HFFc6 (cell line): Measurements from ENCODE around the gene C10orf143. TPM values are rescaled to one million over a fixed set of nuclear protein-coding genes. Genes with fewer than 3 reads are reported as not detected.

Experiments used
- DNase-seq: peaks from one replicate; pipeline ENCODE4 v3.0.0-alpha.2; 2018
- H3K27ac Mint-ChIP-seq: 2 replicates; pipeline ENCODE4 v1.8.0; 2020; ENCODE audit warnings: mild to moderate bottlenecking, mixed read lengths
- H3K27me3 Mint-ChIP-seq: 2 replicates; pipeline ENCODE4 v1.8.0; 2021; ENCODE audit warnings: mild to moderate bottlenecking, moderate library complexity, mixed read lengths; ENCODE audit not compliant: insufficient read depth
- H3K36me3 Mint-ChIP-seq: 2 replicates; pipeline ENCODE4 v1.8.0; 2021; ENCODE audit warnings: low read depth, mixed read lengths
- H3K4me1 Mint-ChIP-seq: 2 replicates; pipeline ENCODE4 v1.8.0; 2020; ENCODE audit warnings: low read depth, mixed read lengths
- H3K4me3 Mint-ChIP-seq: 2 replicates; pipeline ENCODE4 v1.8.0; 2020; ENCODE audit warnings: mild to moderate bottlenecking, moderate library complexity, mixed read lengths
- H3K9me3 Mint-ChIP-seq: 2 replicates; pipeline ENCODE4 v1.8.0; 2020; ENCODE audit warnings: mild to moderate bottlenecking, mixed read lengths
- CTCF ChIP-seq: fragments of 200-600 bp; sonication (generic); IDR thresholded peaks from 2 replicates; pipeline ENCODE4 v1.5.0; 2021; ENCODE audit warnings: antibody characterized with exemption, mild to moderate bottlenecking
- total RNA-seq, 6 experiments: library from RNA; stranded (reverse); fragmentation: NEBNext Ultra II Directional; extraction: Animal tissue kit (Norgen Biotek cat#: 25700); gene quantifications; 2 replicates in 1 of 6; 3 replicates in 5 of 6; pipeline ENCODE4 v1.2.3, GENCODE V29; 2021

C10orf143 gene
- total RNA-seq, 6 experiments from 2014 or later: 1.9 to 2.6 (median 2.4) TPM

DNA sequence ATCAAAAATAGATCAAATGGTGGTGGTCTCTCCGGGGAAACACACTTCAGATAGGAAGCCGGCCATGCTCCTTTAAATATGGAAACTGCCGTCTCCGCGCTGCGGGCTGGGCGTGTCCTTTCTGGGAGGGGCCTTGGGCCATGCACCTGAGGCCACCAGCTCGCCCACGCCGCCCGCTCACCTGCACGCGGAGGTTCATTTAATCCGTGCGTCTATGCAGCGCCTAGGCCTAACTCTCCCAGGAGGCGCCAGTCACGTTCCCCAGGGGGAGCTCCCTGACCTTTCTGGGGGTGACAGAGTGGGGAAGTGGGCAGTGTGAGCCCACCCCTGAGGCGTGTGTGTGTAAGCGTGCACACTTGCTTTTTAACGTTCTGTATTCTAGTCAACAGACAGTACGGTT lies 64.0 kb downstream of the C10orf143 start:
- Mint-ChIP-seq H3K4me3 (no peak overlapping the region), H3K27ac (no peak overlapping the region), H3K4me1 (no peaks in the 10 kb centered on the region), H3K9me3 (no peaks in the 10 kb centered on the region), H3K36me3 (no peaks in the 10 kb centered on the region), H3K27me3 (peaks cover 23% of the 10 kb centered on the region)
- no peak for DNase-seq
- TF ChIP-seq CTCF: no peak

DNA sequence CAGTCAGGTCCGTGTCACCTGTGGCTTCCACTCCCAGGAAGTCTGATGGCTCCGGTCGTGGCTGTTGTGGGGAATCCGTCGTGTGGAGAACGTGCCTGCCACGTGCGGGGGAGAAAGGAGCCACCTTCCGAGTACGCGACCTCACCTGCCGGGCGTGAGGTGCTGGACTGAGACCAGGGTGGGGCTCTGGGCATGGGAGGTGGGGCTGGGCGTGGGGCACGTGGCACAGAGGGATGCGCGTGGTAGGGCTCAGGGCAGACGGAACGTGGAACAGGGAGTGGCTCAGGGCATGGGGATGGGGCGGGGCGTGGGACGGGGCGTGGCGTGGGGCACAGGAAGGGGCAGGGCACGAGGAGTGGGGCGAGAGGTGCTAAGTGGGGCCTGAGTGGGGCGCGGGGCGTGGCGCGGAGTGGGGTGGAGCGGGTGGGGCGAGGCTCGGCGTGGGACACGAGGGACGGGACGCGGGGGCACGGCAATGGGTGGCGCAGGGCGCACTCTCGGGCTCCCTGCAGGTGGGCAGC lies 64.8 kb downstream of the C10orf143 start:
- TF ChIP-seq CTCF: no peak
- peaks cover 23% of the 10 kb centered on the region for H3K27me3 Mint-ChIP-seq
- H3K4me1 Mint-ChIP-seq: no peaks in the 10 kb centered on the region
- no peaks in the 10 kb centered on the region for H3K36me3 Mint-ChIP-seq
- H3K4me3 Mint-ChIP-seq: no peak overlapping the region
- DNase-seq: no peak
- H3K9me3 Mint-ChIP-seq: no peaks in the 10 kb centered on the region
- no peak overlapping the region for H3K27ac Mint-ChIP-seq

- Mint-ChIP-seq H3K9me3 (no peaks in the 10 kb centered on the region), H3K27me3 (peaks cover 20% of the 10 kb centered on the region)
Measured at GRCh38 chr10:130045091-130045652, 65.5 kb downstream of the C10orf143 start.

GRCh38 chr10:130044067-130045061 lies 66.3 kb downstream of the C10orf143 start:
- Mint-ChIP-seq H3K36me3 (no peaks in the 10 kb centered on the region), H3K4me3 (no peak overlapping the region), H3K9me3 (no peaks in the 10 kb centered on the region), H3K27me3 (peaks cover 19% of the 10 kb centered on the region), H3K27ac (no peak overlapping the region), H3K4me1 (no peaks in the 10 kb centered on the region)
- no peak for TF ChIP-seq CTCF
- no peak for DNase-seq

More at GRCh38 chr10:130045091-130045652, 65.5 kb downstream of the C10orf143 start:
- Mint-ChIP-seq H3K4me3 (no peak overlapping the region), H3K36me3 (no peaks in the 10 kb centered on the region), H3K27ac (no peak overlapping the region), H3K4me1 (no peaks in the 10 kb centered on the region)
- no peak for DNase-seq
- peak; percentile 75 for TF ChIP-seq CTCF

GRCh38 chr10:130043491-130043890 lies 67.1 kb downstream of the C10orf143 start:
- H3K4me1 Mint-ChIP-seq: no peaks in the 10 kb centered on the region
- no peak for DNase-seq
- H3K36me3 Mint-ChIP-seq: no peaks in the 10 kb centered on the region
- H3K9me3 Mint-ChIP-seq: no peaks in the 10 kb centered on the region
- H3K27me3 Mint-ChIP-seq: peaks cover 13% of the 10 kb centered on the region
- no peak for TF ChIP-seq CTCF
- no peak overlapping the region for H3K4me3 Mint-ChIP-seq
- no peak overlapping the region for H3K27ac Mint-ChIP-seq
